GM18511 (cell line): Measurements from ENCODE around the gene NME9.
"Not testable (repeated sequence)": the region's sequence is repeated elsewhere in the genome, so short reads cannot be mapped to it uniquely, and the experiment has no call there.

Source experiments
- ATAC-seq: cut with Tn5 transposase; IDR thresholded peaks from one replicate; pipeline ENCODE4 v1.9.1; 2021; ENCODE audit warnings: mild to moderate bottlenecking, moderate library complexity; ENCODE audit not compliant: unreplicated experiment

NME9 gene, protein sequence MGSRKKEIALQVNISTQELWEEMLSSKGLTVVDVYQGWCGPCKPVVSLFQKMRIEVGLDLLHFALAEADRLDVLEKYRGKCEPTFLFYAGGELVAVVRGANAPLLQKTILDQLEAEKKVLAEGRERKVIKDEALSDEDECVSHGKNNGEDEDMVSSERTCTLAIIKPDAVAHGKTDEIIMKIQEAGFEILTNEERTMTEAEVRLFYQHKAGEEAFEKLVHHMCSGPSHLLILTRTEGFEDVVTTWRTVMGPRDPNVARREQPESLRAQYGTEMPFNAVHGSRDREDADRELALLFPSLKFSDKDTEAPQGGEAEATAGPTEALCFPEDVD

DNA sequence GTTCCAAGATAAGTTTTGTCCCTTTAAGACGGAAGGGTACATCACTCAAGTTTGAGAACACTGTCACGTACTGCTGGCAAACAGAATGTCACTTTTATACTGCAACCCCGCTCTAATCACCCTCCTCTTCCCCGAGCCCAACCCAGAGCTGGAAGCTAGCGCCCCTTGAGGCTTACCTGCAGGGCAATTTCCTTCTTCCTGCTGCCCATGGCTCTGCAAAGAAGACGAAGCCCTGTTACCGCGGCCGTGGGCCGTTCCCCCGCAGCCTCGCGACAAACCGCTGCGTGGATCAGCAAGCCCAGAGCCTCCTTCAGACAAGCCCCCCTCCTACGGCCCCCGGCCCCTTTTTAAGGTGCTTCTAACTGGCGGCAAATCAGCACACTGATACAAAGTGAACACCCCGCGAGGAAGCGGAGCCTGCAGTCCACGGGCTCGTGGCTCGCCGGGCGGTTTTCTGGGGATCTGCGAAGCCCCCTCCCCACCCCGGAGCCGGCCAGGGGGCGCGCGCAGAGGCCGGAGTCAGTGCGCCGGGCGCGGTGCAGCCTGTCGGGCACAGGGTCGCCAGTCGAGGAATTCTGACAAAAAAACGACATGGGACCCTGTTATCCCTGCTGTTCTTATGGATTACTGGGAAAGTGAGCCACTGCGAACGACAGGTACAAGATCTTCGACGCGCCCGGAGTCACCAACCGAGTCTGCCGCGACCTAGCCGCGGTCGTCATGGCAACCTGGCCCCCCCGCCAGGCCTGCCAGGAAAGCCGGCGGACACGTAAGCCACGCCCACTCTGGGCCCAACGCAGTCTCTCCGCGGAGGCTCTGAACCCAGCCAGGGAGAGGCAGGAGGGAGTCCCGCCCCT, at the start of gene NME9:
NME9 (minus strand) TSS at position 725 of the 857 bp plus-strand sequence; CDS start at position 209, 516 bp downstream.
- ATAC-seq: peak; percentile 86

DNA sequence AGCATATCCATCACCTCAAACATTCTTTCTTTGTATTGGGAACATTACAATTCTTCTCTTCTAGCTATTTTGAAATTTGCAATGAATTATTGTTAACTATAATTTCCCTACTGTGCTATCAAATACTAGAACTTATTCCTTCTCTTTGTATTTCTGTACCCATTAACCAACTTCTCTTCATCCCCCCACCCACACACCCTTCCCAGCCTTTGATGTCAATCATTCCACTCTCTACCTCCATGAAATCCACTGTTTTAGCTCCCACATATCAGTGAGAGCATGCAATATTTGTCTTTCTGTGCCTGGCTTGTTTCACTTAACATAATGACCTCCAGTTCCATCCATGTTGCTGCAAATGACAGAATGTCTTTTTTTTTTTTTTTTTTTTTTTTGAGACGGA, 49.3 kb upstream of the NME9 start:
- no peak for ATAC-seq

- no peak for ATAC-seq
Measured at GRCh38 chr3:138378331-138378730, 48.7 kb upstream of the NME9 start.

DNA sequence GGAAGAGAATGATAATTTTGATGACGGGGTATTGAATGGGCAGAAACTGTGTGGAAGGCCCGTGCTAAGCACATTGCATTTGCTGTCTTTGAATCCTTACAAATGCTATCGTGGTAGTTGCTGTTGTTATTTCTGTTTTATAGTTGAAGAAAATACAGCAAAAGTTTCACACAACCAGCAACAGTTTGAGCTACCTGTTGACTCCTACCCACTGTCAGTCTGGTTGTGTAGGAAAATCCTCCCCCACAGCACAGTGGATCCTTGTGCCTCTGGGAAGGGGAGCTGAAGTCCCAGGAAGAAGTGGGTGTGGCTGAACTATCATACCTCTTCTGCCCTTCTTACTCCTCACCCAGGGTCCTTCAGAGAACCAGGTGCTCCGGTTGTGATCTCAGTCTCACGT, 48.2 kb upstream of the NME9 start:
- no peak for ATAC-seq

GRCh38 chr3:138377212-138377611, 47.6 kb upstream of the NME9 start:
- ATAC-seq: not testable (repeated sequence)

GRCh38 chr3:138376663-138377062, 47.0 kb upstream of the NME9 start:
- ATAC-seq: no peak

DNA sequence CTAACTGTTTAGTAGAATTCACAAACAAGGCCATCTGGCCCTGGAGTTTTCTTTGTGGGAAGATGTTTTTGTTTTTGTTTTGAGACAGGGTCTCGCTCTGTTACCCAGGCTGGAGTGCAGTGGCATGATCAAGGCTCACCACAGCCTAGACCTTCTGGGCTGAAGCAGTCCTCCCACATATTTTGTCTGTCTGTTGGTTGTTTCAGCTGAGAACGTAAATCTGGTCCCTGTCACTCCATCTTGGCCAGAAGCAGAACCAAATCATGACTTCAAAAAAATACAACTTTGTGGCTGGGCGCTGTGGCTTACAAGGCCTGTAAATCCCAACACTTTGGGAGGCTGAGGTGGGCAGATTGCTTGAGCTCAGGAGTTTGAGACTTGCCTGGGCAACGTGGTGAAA, 45.8 kb upstream of the NME9 start:
- ATAC-seq: no peak

DNA sequence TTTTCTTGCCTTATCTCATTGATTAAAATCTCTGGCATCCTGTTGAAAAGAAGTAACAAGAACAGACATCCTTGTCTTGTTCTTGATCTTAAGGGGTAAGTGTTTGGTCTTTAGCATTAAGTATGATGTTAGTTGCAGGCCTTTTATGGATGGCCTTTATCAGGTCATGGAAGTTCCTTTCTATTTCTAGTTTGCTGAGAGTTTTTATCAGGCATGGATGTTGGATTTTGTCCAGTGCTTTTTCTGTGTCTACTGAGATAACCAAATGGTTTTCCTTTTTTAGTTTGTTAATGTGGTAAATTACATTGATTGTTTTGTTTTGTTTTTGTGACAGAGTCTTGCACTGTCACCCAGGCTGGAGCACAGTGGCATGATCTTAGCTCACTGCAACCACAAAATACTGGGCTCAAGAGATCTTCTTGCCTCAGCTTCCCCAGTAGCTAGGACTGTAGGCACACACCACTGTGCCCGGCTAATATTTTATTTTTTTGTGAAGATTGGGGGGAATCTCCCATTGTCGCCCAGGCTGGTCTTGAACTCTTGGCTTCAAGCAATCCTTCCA, 45.0 kb upstream of the NME9 start:
- ATAC-seq: no peak

DNA sequence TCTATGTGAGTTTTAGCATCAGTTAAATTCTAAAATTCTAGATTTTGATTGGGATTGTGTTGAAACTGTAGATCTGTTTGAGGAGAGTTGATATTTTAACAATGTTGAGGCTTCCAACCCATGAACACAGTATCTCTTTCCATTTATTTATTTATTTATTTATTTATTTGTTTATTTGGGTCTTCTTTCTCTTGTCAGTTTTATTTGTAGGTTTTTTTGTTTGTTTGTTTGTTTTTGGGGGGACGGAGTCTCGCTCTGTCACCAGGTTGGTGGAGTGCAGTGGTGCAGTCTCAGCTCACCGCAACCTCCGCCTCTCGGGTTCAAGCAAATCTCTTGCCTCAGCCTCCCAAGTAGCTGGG, 44.1 kb upstream of the NME9 start:
- ATAC-seq: no peak

DNA sequence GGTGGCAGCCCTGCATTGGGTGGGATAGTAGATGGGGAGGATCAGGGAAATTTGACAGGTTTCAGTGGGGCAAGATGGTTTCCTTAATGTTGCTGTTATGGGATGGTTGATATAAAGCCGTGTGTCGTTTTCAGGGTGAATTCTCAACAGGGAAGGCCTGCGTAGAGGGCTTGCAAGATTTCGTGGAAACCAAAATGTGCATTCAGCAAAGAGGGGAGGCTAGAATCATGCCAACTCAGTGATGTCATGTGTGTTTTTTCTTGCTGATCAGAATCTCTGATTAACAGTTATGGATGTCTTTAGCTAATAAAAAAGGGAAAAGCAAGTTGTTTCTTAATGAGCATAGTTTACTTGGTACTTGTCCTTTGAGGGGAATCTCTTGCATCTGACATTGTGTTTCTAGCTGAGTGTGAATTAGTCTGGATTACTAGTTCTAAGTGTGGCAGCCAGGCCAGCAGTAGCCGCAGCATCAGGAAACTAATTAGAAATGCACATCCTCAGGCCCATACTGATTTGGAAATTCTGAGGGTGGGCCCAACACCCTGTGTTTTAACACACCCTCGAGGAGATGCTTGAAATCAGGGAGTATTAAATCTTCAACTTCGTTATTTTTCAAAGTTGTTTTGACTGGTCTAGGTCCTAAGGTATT, 43.6 kb upstream of the NME9 start:
- no peak for ATAC-seq

DNA sequence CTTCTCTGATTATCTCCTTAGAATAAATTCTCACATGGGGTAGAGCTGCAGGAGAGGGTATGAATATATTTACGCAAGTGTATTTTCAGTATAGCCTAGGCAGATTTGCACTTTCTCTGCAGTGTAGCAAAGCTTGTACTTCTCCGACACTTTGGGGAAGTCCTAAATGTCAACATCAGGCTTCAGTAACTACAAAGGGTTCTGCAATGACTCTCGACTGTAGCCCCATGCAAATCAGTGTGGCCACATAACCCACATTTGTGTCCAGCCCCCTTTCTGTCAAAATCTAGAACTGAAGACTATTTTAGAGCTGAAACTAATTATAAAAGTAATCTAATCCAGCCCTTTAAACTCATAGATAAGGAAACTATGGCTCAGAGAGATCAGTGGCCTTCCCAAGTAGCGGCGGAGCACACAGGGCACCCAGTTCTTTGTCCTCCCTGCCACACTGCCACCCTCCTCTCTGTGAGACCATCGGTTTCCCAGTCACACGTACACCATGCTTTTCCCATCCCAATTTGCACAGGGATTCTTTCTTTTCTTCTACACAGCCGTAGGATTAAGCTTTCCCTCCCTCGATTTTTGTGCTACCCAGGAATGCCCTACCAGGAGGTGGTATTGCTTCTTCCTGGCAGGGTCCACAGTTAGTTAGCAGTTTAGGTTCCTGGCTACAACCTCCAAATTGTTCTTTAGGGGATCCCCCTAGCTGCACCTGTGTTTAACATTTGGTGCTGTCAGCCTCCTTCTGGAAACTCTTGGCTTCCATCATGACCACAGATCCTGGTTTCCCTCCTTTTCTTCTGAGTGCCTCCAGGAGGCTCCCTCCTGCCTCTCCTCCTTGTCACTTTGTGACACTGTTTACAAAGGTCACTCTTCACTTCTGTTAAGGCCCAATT, 41.7 kb upstream of the NME9 start:
- peak; percentile 100 for ATAC-seq

DNA sequence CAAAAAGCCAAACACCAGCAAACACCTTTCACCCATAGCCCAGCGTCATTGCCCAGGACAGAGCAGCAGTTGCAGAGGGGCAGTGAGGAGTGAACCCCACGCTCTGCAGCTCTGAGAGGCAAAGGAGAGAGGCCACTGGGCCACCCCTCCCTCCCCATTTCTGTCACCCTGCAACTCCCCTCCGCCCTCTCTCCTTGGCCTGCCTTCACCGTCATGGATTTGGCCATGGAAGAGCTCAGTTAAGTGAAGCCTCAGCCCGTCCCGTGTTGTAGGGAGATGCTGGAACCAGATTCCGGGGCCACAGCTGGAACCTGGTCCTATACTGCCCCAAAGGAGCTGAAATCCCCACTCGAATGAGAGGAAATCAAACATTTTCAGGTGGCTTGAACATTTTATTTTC, 40.7 kb upstream of the NME9 start:
- no peak for ATAC-seq

DNA sequence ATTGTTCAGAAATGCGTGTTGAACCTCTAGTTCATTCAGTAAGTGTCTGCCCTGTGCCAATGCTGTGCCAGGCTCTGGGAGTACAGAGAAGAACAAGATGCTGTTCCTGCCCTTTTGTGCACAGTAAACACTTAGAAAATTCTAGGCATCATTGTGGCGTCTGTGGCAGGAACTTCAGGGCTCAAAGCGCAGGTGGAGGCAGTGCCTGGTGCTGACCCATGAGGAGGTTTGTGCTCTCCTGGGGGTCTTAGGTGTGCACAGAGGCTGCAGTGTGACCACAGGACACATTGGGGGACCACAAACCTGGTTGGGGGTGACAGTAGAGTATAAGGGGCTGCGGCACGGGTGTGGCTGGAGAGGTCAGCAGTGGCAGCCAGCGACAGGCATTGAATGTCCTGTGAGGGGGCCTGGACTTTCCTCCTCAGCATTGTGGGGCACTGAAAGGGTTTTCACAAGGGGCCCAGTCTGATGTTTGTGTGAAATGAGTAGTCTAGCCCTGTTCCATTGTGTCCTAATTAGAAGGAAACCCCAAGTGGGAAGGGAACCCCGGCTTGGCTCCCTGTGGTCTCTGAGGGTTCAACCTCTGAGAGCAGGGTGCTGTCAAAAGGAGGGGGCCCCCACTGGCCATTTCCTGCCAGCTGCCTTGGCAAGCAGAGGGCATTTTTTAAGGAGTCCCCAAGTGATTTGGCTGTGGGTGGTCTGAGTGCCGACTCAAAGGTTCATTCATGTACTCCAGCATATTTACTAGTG, 39.7 kb upstream of the NME9 start:
- no peak for ATAC-seq

GRCh38 chr3:138367911-138368310, 38.3 kb upstream of the NME9 start:
- ATAC-seq: no peak

DNA sequence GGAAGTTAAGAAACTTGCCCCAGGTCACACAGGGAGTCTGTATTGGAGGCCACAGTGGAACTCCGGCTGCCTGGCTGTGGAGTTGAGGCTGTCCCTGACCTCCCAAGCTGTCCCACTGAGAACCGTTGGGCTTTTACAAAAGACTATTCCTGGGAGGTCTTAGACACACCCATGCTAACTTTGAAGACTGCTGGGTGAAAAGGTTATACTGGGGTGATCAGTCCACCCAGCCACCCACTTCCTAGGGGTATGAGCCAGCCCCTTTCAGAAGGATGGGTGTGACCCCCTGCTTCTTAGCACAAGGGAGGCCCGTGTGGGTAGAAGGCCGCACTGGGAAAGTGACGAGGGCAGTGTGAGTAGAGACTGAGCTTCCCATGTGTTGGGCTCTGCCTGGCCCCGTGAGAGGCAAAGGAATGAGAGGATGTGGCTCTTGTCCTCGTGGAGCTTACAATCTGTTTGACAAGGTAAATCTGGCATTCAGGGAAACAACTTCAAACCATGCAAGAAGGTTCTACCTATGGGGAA, 37.7 kb upstream of the NME9 start:
- ATAC-seq: no peak

- ATAC-seq: no peak
Measured at GRCh38 chr3:138366006-138366759, 36.5 kb upstream of the NME9 start.

GRCh38 chr3:138365253-138365555, 35.6 kb upstream of the NME9 start:
- no peak for ATAC-seq

GRCh38 chr3:138364356-138365252, 35.0 kb upstream of the NME9 start:
- ATAC-seq: no peak
